Fibroblast of lung (primary cell): Measurements from ENCODE around the gene CREG1.

Experiments used
- EZH2 ChIP-seq: IDR thresholded peaks from 2 replicates; pipeline ENCODE4 v1.5.1; 2012; ENCODE audit warnings: low read length, control low read depth, mild to moderate bottlenecking; ENCODE audit errors: missing control alignments
- TF ChIP-seq, protein P1 (sequence below), 2 donors: IDR thresholded peaks in 1 of 2; conservative IDR thresholded peaks in 1 of 2; 1 replicate in 1 of 2; 2 replicates in 1 of 2; pipeline ENCODE4 v1.5.1; 2011 to 2012; ENCODE audit warnings: low read length in 2 of 2, control low read depth in 1 of 2, inconsistent platforms in 1 of 2, low read depth in 1 of 2, mild to moderate bottlenecking in 1 of 2

DNA sequence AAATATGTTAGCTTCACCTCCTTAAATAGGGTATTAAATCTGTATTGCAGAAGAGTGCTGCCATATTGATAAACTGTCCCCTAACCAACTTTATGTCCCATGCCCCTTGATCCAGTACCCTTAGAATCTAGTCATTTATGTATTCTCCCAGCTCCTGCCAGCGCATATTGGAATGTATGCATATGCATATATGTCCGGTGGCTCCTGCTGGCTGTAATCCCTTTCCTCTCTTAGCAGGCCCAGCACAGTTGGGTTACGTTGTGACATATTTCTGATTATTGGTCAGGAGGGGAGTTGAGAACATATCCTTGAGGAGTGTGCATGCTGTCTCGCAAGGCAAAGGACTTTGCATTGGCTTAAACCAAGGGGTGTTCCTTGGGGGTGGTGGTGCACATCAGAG lies 29.2 kb upstream of the CREG1 start:
- TF ChIP-seq, protein P1, sequence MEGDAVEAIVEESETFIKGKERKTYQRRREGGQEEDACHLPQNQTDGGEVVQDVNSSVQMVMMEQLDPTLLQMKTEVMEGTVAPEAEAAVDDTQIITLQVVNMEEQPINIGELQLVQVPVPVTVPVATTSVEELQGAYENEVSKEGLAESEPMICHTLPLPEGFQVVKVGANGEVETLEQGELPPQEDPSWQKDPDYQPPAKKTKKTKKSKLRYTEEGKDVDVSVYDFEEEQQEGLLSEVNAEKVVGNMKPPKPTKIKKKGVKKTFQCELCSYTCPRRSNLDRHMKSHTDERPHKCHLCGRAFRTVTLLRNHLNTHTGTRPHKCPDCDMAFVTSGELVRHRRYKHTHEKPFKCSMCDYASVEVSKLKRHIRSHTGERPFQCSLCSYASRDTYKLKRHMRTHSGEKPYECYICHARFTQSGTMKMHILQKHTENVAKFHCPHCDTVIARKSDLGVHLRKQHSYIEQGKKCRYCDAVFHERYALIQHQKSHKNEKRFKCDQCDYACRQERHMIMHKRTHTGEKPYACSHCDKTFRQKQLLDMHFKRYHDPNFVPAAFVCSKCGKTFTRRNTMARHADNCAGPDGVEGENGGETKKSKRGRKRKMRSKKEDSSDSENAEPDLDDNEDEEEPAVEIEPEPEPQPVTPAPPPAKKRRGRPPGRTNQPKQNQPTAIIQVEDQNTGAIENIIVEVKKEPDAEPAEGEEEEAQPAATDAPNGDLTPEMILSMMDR (conservative IDR thresholded peaks at IDR 0.05 in 1 of 2, IDR thresholded peaks at IDR 0.05 in 1 of 2; ENCODE audit: low read depth in 1 of 2, low read length in 2 of 2) = no peak
- TF ChIP-seq EZH2 = no peak
